Measurements from ENCODE around the gene NOS1AP. TPM values are rescaled to one million over a fixed set of nuclear protein-coding genes. Genes with fewer than 3 reads are reported as not detected.
A peak's percentile ranks its signal among the peaks of the same experiment; 100 is the strongest.

NOS1AP gene
- total and polyA plus RNA-seq, 2 donors from 2014 or later: 0.47 to 10.7 TPM

DNA sequence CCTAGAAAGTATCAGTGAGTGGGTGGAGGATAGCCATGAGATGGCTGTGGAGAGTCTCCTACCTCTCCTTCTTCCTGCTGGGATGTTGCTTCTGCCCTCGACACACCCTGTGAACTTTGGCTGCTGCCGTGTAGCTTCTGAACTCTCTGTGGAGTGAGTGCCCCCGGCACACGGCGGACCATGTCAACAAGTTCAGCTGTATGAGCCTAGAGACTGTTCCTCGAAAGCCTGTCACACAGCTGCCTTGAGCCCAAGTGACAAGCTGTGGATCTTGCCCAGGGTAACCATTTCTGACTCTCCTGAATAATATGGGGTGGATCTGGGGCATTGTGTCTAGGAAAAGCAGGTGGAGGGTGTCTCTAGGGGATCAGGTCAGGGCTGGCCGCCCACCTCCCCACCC, 143.2 kb downstream of the NOS1AP start:
- H3K4me1 ChIP-seq (ENCODE audit: control insufficient read depth in 2 of 3, insufficient read depth in 2 of 3, low read depth in 1 of 3, low read length in 3 of 3): peaks cover 6 to 29% (median 27%) of the 10 kb centered on the region in 3 donors
- TF ChIP-seq, protein P1, sequence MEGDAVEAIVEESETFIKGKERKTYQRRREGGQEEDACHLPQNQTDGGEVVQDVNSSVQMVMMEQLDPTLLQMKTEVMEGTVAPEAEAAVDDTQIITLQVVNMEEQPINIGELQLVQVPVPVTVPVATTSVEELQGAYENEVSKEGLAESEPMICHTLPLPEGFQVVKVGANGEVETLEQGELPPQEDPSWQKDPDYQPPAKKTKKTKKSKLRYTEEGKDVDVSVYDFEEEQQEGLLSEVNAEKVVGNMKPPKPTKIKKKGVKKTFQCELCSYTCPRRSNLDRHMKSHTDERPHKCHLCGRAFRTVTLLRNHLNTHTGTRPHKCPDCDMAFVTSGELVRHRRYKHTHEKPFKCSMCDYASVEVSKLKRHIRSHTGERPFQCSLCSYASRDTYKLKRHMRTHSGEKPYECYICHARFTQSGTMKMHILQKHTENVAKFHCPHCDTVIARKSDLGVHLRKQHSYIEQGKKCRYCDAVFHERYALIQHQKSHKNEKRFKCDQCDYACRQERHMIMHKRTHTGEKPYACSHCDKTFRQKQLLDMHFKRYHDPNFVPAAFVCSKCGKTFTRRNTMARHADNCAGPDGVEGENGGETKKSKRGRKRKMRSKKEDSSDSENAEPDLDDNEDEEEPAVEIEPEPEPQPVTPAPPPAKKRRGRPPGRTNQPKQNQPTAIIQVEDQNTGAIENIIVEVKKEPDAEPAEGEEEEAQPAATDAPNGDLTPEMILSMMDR (IDR thresholded peaks at IDR 0.05; ENCODE audit: borderline replicate concordance, extremely low read depth, insufficient read depth): no peak
- FAIRE-seq: no peak

DNA sequence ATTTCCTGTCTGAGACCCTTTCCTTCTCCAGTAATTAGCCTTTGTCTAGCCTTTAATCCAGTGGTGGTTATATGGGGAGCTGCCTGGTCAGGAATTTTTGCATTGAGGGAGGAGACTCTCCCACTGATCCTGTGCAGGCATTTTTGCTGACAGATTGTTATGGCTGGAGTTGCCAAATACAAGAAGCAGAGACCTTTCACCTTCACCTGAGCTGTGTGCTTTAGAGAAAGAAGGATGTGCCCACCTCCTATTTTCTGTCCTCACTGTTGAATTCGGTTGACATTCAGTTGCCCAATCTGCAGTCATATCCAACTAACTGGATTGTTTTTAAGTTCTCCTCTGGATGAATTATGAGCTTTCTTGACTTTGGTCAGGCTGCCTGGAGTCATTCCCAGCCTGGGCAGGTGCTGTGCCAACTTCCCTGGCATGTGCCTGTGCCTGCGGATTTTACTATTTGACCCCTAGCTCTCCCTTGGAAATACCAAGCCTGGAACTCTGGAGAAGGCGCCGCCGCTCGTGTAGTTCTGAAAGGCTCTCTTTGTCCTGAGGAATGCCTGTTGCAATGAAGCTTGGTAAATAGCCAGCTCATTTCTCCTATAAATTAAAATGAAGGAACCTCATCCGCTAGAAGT, 143.9 kb downstream of the NOS1AP start:
- no peaks in the 10 kb centered on the region for H3K36me3 ChIP-seq (ENCODE audit: control insufficient read depth in 2 of 3, insufficient read depth in 3 of 3, low read length in 3 of 3)
- peak overlapping the region in 1 of 3 donors; percentile 14 for H3K9ac ChIP-seq (ENCODE audit: low read length in 3 of 3)
- peaks cover 7 to 29% (median 29%) of the 10 kb centered on the region in 3 donors for H3K4me1 ChIP-seq (ENCODE audit: control insufficient read depth in 2 of 3, insufficient read depth in 2 of 3, low read depth in 1 of 3, low read length in 3 of 3)
- intact Hi-C loops (cut with DNase I): no loop called here
- FAIRE-seq: no peak
- DNase-seq: peak in 4 of 5 donors; percentile 72 to 90 (median 86)
- H3K4me3 ChIP-seq (ENCODE audit: low read length in 3 of 3): peak overlapping the region in 1 of 3 donors; percentile 7
- no peaks in the 10 kb centered on the region for H3K27me3 ChIP-seq (ENCODE audit: control insufficient read depth, insufficient read depth, low read length)
- peak overlapping the region; percentile 51 to 88 for H3K27ac ChIP-seq (ENCODE audit: low read depth in 2 of 2, low read length in 2 of 2)
- TF ChIP-seq, protein P1 (IDR thresholded peaks at IDR 0.05; ENCODE audit: borderline replicate concordance, extremely low read depth, insufficient read depth): no peak
- no peaks in the 10 kb centered on the region for H3K9me3 ChIP-seq (ENCODE audit: control insufficient read depth in 2 of 3, insufficient read depth in 1 of 3, low read length in 3 of 3)

More for the DNA sequence above, 143.2 kb downstream of the NOS1AP start:
- DNase-seq: no peak
- Histone ChIP-seq H3K9ac (ENCODE audit: low read length in 3 of 3) (peak overlapping the region in 1 of 3 donors; percentile 14), H3K9me3 (ENCODE audit: control insufficient read depth in 2 of 3, insufficient read depth in 1 of 3, low read length in 3 of 3) (no peaks in the 10 kb centered on the region), H3K27me3 (ENCODE audit: control insufficient read depth, insufficient read depth, low read length) (no peaks in the 10 kb centered on the region), H3K27ac (ENCODE audit: low read depth in 2 of 2, low read length in 2 of 2) (peak overlapping the region; percentile 51 to 88), H3K36me3 (ENCODE audit: control insufficient read depth in 2 of 3, insufficient read depth in 3 of 3, low read length in 3 of 3) (no peaks in the 10 kb centered on the region), H3K4me3 (ENCODE audit: low read length in 3 of 3) (no peak overlapping the region)
- intact Hi-C loops (cut with DNase I): no loop called here

DNA sequence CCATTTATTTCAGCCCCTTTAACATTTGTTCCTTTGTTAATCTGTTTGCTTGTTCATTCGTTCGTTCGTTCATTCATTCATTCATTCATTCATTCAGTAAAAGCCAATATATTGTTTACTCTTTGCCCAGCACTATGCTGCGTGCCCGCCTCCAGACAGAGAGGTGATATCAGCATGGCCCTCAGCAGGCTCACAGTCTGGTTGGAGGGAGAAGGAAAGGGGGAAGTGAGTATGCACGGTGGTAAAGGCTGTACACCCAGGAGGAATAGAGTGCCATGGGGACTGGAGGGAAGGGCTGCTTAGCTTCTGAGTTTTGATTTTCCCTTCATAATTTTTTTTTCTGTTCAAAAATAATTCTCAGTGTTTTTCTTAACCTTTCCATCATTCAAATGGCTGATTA, 144.7 kb downstream of the NOS1AP start:
- H3K9ac ChIP-seq (ENCODE audit: low read length in 3 of 3): no peak overlapping the region
- no peak for FAIRE-seq
- no peaks in the 10 kb centered on the region for H3K27me3 ChIP-seq (ENCODE audit: control insufficient read depth, insufficient read depth, low read length)
- peaks cover 7 to 29% (median 29%) of the 10 kb centered on the region in 3 donors for H3K4me1 ChIP-seq (ENCODE audit: control insufficient read depth in 2 of 3, insufficient read depth in 2 of 3, low read depth in 1 of 3, low read length in 3 of 3)
- no peak overlapping the region for H3K4me3 ChIP-seq (ENCODE audit: low read length in 3 of 3)
- intact Hi-C loops (cut with DNase I): no loop called here
- H3K27ac ChIP-seq (ENCODE audit: low read depth in 2 of 2, low read length in 2 of 2): peak overlapping the region in 1 of 2 donors; percentile 51
- TF ChIP-seq, protein P1 (IDR thresholded peaks at IDR 0.05; ENCODE audit: borderline replicate concordance, extremely low read depth, insufficient read depth): no peak
- no peak for DNase-seq
- no peaks in the 10 kb centered on the region for H3K36me3 ChIP-seq (ENCODE audit: control insufficient read depth in 2 of 3, insufficient read depth in 3 of 3, low read length in 3 of 3)
- no peaks in the 10 kb centered on the region for H3K9me3 ChIP-seq (ENCODE audit: control insufficient read depth in 2 of 3, insufficient read depth in 1 of 3, low read length in 3 of 3)
